HCT116 (cell line): ENCODE data around the gene FAM120A. TPM values are rescaled to one million over a fixed set of nuclear protein-coding genes. Genes with fewer than 3 reads are reported as not detected.

ENCODE experiments used
- ATAC-seq: fragments of 200-7000 bp; cut with Tn5 transposase; 2 replicates; pipeline ENCODE4 v1.9.1; 2020; ENCODE audit warnings: mild to moderate bottlenecking, moderate library complexity
- BruUV-seq: library from RNA; stranded (reverse); fragments of 400-500 nt; replicated peaks from 2 replicates; lab custom pipeline; 2021; lab: Mats Ljungman, UMichigan
- CTCF ChIA-PET: fragments of 300-600 bp; sonication (Branson Sonifier 250); formaldehyde crosslinking; loops from one replicate; lab custom pipeline; 2021; ENCODE audit warnings: antibody characterized with exemption; lab: Charles Lee
- POLR2A ChIA-PET: fragments of 300-600, 350-600 bp; sonication (Branson Sonifier 250); formaldehyde crosslinking; loops from one replicate; lab custom pipeline; 2021; ENCODE audit warnings: antibody characterized with exemption; lab: Charles Lee
- RAD21 ChIA-PET, 2 experiments: fragments of 300-600 bp; sonication (Branson Sonifier 250); formaldehyde crosslinking; loops; one replicate each; lab custom pipeline; 2023; ENCODE audit warnings: low total read pairs in 2 of 2; ENCODE audit not compliant: uncharacterized antibody in 2 of 2, unreplicated experiment in 2 of 2, low non-redundant PET in 1 of 2; lab: Charles Lee
- DNase-seq: peaks from one replicate; pipeline ENCODE4 v3.0.0-alpha.2; 2010; ENCODE audit warnings: low read depth, low spot score
- H2AFZ ChIP-seq: fragments of 200-600 bp; shearing (Covaris generic), sonication (generic); 2 replicates; pipeline ENCODE4 v1.6.1; 2017; ENCODE audit warnings: low read depth, mixed run types, mixed read lengths, antibody characterized with exemption, low read length; ENCODE audit not compliant: poor library complexity, severe bottlenecking
- H3K27ac ChIP-seq: 2 replicates; pipeline ENCODE4 v1.5.1; 2012; ENCODE audit warnings: low read depth, low read length
- H3K27me3 ChIP-seq: fragments of 200-600 bp; sonication (generic); 2 replicates; pipeline ENCODE4 v1.6.1; 2016; ENCODE audit warnings: mixed run types, low read length, mixed read lengths; ENCODE audit not compliant: insufficient read depth
- H3K36me3 ChIP-seq, 2 experiments: fragments of 200-500 bp in 1 of 2; fragments of 200-600 bp in 1 of 2; sonication (Bioruptor generic) in 1 of 2; sonication (generic) in 1 of 2; 2 replicates each; pipeline versions ENCODE4 v1.5.1 to v1.6.1; 2014 to 2016; ENCODE audit warnings: low read length in 2 of 2, inconsistent platforms in 1 of 2, mixed read lengths in 1 of 2, mixed run types in 1 of 2; ENCODE audit not compliant: insufficient read depth in 2 of 2, control insufficient read depth in 1 of 2
- H3K4me1 ChIP-seq, 2 experiments: fragments of 200-600 bp in 1 of 2; sonication (generic) in 1 of 2; 2 replicates each; pipeline versions ENCODE4 v1.5.1 to v1.6.1; 2012 to 2017; ENCODE audit warnings: low read length in 2 of 2, inconsistent platforms in 1 of 2, mild to moderate bottlenecking in 1 of 2, mixed read lengths in 1 of 2, mixed run types in 1 of 2, moderate library complexity in 1 of 2; ENCODE audit not compliant: insufficient read depth in 2 of 2, control insufficient read depth in 1 of 2
- H3K4me2 ChIP-seq: fragments of 200-600 bp; sonication (generic); 2 replicates; pipeline ENCODE4 v1.6.1; 2017; ENCODE audit warnings: mixed run types, low read length, mixed read lengths
- H3K4me3 ChIP-seq, 2 experiments: fragments of 200-600 bp in 1 of 2; sonication (generic) in 1 of 2; replicated peaks in 1 of 2; 2 replicates each; pipeline ENCODE4 v1.5.1; 2011 to 2016; ENCODE audit warnings: low read length in 2 of 2, control low read depth in 1 of 2, low read depth in 1 of 2, mild to moderate bottlenecking in 1 of 2, mixed read lengths in 1 of 2, mixed run types in 1 of 2
- H3K79me2 ChIP-seq: fragments of 200-600 bp; sonication (generic); 2 replicates; pipeline ENCODE4 v1.6.1; 2017; ENCODE audit warnings: mild to moderate bottlenecking, mixed run types, low read length, moderate library complexity, mixed read lengths; ENCODE audit not compliant: insufficient read depth
- H3K9ac ChIP-seq: fragments of 200-600 bp; sonication (generic); 2 replicates; pipeline ENCODE4 v1.6.1; 2016; ENCODE audit warnings: low read length, mixed read lengths
- H3K9me2 ChIP-seq: fragments of 200-600 bp; sonication (generic), shearing (Covaris generic); 2 replicates; pipeline ENCODE4 v1.6.1; 2017; ENCODE audit warnings: mixed run types, mild to moderate bottlenecking, moderate library complexity; ENCODE audit not compliant: insufficient read depth
- H3K9me3 ChIP-seq, 2 experiments: fragments of 200-500 bp in 1 of 2; fragments of 200-600 bp in 1 of 2; sonication (Bioruptor generic) in 1 of 2; sonication (generic) in 1 of 2; 2 replicates each; pipeline ENCODE4 v1.6.1; 2014 to 2017; ENCODE audit warnings: low read length in 2 of 2, mixed read lengths in 2 of 2, inconsistent platforms in 1 of 2, low read depth in 1 of 2, mild to moderate bottlenecking in 1 of 2, mixed run types in 1 of 2, moderate library complexity in 1 of 2; ENCODE audit not compliant: control insufficient read depth in 1 of 2, insufficient read depth in 1 of 2
- H4K20me1 ChIP-seq: fragments of 200-600 bp; sonication (generic), shearing (Covaris generic); 2 replicates; pipeline ENCODE4 v1.6.1; 2017; ENCODE audit warnings: mixed run types, mild to moderate bottlenecking, moderate library complexity; ENCODE audit not compliant: insufficient read depth
- ATF3 ChIP-seq: IDR thresholded peaks from 2 replicates; pipeline ENCODE4 v1.6.1; 2012
- CEBPB ChIP-seq: IDR thresholded peaks from 2 replicates; pipeline ENCODE4 v1.6.1; 2012; ENCODE audit warnings: low read depth
- CTCF ChIP-seq, 3 experiments: fragments of 200-600 bp in 1 of 3; sonication (generic) in 1 of 3; IDR thresholded peaks in 2 of 3; conservative IDR thresholded peaks in 1 of 3; 2 replicates each; pipeline ENCODE4 v1.5.1; 2012 to 2017; ENCODE audit warnings: low read depth in 2 of 3, low read length in 2 of 3, antibody characterized with exemption in 1 of 3, borderline replicate concordance in 1 of 3, control low read depth in 1 of 3, mild to moderate bottlenecking in 1 of 3, mixed read lengths in 1 of 3, mixed run types in 1 of 3, moderate library complexity in 1 of 3; ENCODE audit not compliant: insufficient read depth in 1 of 3
- EGR1 ChIP-seq: IDR thresholded peaks from 2 replicates; pipeline ENCODE4 v1.6.1; 2012; ENCODE audit warnings: low read depth
- ELF1 ChIP-seq: IDR thresholded peaks from 2 replicates; pipeline ENCODE4 v1.6.1; 2012; ENCODE audit warnings: low read depth, borderline replicate concordance
- EZH2 ChIP-seq: fragments of 200-600 bp; sonication (generic); IDR thresholded peaks from 2 replicates; pipeline ENCODE4 v1.6.1; 2017; ENCODE audit warnings: antibody characterized with exemption, mixed run types
- FOSL1 ChIP-seq: IDR thresholded peaks from 2 replicates; pipeline ENCODE4 v1.6.1; 2012; ENCODE audit warnings: low read depth
- JUND ChIP-seq: IDR thresholded peaks from 2 replicates; pipeline ENCODE4 v1.6.1; 2012
- POLR2A ChIP-seq: IDR thresholded peaks from 2 replicates; pipeline ENCODE4 v1.7.0; 2011; ENCODE audit warnings: borderline replicate concordance; ENCODE audit not compliant: insufficient read depth, insufficient read length; ENCODE audit errors: extremely low read depth
- POLR2AphosphoS5 ChIP-seq: IDR thresholded peaks from 2 replicates; pipeline ENCODE4 v1.6.1; 2011; ENCODE audit warnings: mild to moderate bottlenecking, low read depth, low read length, moderate library complexity
- SP1 ChIP-seq: IDR thresholded peaks from 2 replicates; pipeline ENCODE4 v1.6.1; 2012; ENCODE audit warnings: low read depth
- SRF ChIP-seq: IDR thresholded peaks from 2 replicates; pipeline ENCODE4 v1.6.1; 2012; ENCODE audit warnings: low read depth
- TCF7L2 ChIP-seq: IDR thresholded peaks from 2 replicates; pipeline ENCODE4 v1.7.0; 2011; ENCODE audit warnings: borderline replicate concordance, inconsistent platforms; ENCODE audit not compliant: insufficient read depth, insufficient read length; ENCODE audit errors: extremely low read depth
- YY1 ChIP-seq: IDR thresholded peaks from 2 replicates; pipeline ENCODE4 v1.6.1; 2011; ENCODE audit warnings: low read length, low read depth, moderate library complexity, mild to moderate bottlenecking; ENCODE audit not compliant: insufficient replicate concordance; ENCODE audit errors: extremely low read depth
- ZBTB33 ChIP-seq: IDR thresholded peaks from 2 replicates; pipeline ENCODE4 v1.6.1; 2011; ENCODE audit warnings: mild to moderate bottlenecking, low read length, moderate library complexity; ENCODE audit not compliant: insufficient replicate concordance; ENCODE audit errors: extremely low read depth
- ZFX ChIP-seq: fragments of 450-650 bp; IDR thresholded peaks from 2 replicates; pipeline ENCODE4 v1.6.1; 2017
- ZNF274 ChIP-seq: fragments of 200-500 bp; sonication (Bioruptor generic); IDR thresholded peaks from 2 replicates; pipeline ENCODE4 v1.6.1; 2014; ENCODE audit warnings: mild to moderate bottlenecking, low read depth, low read length, inconsistent platforms
- intact Hi-C: fragments of 100-400 bp; cut with micrococcal nuclease; formaldehyde crosslinking; loops from 2 replicates; pipeline ENCODE4 v1.10.0; 2022
- total RNA-seq: library from RNA; stranded (reverse); gene quantifications from one replicate; pipeline ENCODE4 v1.2.1, GENCODE V29; 2021; ENCODE audit not compliant: unreplicated experiment
- TF ChIP-seq, protein P1 (sequence below): IDR thresholded peaks from 2 replicates; pipeline ENCODE4 v1.6.1; 2012
- TF ChIP-seq, protein P2 (sequence below): IDR thresholded peaks from 2 replicates; pipeline ENCODE4 v1.6.1; 2012; ENCODE audit warnings: low read depth

Gene FAM120A
- total RNA-seq, 1 experiment from 2014 or later: 122 TPM

DNA sequence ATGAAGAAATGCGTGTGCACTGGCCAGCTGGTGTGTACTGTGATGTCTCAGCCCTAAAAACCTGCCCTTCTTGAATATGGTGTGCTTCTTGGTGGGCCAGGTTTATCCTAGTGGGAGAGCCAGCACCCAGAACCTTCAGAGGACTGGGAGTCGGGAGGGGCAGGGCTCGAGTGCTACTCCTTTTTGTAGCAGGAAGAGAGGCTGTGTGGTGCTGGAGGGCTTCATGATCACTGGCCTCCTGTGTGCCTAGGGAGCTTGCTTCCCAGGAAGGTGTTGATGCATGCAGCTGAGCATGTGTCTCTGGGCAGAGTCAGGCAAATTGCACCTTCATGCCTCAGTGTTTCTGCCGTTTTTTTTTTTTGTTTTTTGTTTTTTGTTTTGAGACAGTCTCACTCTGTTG is 144.9 kb downstream of the FAM120A start:
- intact Hi-C loops: no loop called here
- no peak for ATAC-seq
- CTCF ChIA-PET: no interaction called here
- H2AFZ ChIP-seq: no peak overlapping the region
- H4K20me1 ChIP-seq: no peaks in the 10 kb centered on the region
- no TSS peak for BruUV-seq
- RAD21 ChIA-PET: no interaction called here
- TF ChIP-seq CEBPB: no peak
- no peak for TF ChIP-seq CTCF (IDR thresholded peaks at IDR 0.05 in 2 of 3, conservative IDR thresholded peaks at IDR 0.05 in 1 of 3; ENCODE audit: borderline replicate concordance in 1 of 3, insufficient read depth in 1 of 3, low read depth in 2 of 3, low read length in 2 of 3)
- no peak for TF ChIP-seq SP1
- TF ChIP-seq YY1: no peak
- TF ChIP-seq ZBTB33: no peak
- no peak for TF ChIP-seq SRF
- TF ChIP-seq ATF3: no peak
- TF ChIP-seq ZNF274: no peak
- TF ChIP-seq TCF7L2: no peak
- TF ChIP-seq FOSL1: no peak
- no peak for TF ChIP-seq POLR2AphosphoS5
- TF ChIP-seq, protein P1, sequence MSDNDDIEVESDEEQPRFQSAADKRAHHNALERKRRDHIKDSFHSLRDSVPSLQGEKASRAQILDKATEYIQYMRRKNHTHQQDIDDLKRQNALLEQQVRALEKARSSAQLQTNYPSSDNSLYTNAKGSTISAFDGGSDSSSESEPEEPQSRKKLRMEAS: no peak
- TF ChIP-seq EGR1: no peak
- TF ChIP-seq ELF1: no peak
- no peak for TF ChIP-seq POLR2A
- no peak for TF ChIP-seq JUND
- TF ChIP-seq, protein P2, sequence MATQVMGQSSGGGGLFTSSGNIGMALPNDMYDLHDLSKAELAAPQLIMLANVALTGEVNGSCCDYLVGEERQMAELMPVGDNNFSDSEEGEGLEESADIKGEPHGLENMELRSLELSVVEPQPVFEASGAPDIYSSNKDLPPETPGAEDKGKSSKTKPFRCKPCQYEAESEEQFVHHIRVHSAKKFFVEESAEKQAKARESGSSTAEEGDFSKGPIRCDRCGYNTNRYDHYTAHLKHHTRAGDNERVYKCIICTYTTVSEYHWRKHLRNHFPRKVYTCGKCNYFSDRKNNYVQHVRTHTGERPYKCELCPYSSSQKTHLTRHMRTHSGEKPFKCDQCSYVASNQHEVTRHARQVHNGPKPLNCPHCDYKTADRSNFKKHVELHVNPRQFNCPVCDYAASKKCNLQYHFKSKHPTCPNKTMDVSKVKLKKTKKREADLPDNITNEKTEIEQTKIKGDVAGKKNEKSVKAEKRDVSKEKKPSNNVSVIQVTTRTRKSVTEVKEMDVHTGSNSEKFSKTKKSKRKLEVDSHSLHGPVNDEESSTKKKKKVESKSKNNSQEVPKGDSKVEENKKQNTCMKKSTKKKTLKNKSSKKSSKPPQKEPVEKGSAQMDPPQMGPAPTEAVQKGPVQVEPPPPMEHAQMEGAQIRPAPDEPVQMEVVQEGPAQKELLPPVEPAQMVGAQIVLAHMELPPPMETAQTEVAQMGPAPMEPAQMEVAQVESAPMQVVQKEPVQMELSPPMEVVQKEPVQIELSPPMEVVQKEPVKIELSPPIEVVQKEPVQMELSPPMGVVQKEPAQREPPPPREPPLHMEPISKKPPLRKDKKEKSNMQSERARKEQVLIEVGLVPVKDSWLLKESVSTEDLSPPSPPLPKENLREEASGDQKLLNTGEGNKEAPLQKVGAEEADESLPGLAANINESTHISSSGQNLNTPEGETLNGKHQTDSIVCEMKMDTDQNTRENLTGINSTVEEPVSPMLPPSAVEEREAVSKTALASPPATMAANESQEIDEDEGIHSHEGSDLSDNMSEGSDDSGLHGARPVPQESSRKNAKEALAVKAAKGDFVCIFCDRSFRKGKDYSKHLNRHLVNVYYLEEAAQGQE: no peak
- TF ChIP-seq EZH2: no peak
- no peak for TF ChIP-seq ZFX
- H3K27me3 ChIP-seq: no peaks in the 10 kb centered on the region
- peaks cover 11 to 22% of the 10 kb centered on the region in 2 experiments; a peak in 2 of 4 replicates for H3K4me1 ChIP-seq
- DNase-seq: no peak
- no peaks in the 10 kb centered on the region for H3K9me3 ChIP-seq
- peaks cover 19% of the 10 kb centered on the region; the same call in 1 of the 2 replicates for H3K79me2 ChIP-seq
- no peak overlapping the region for H3K9ac ChIP-seq
- no peak overlapping the region for H3K4me3 ChIP-seq
- POLR2A ChIA-PET: no interaction called here
- no peaks in the 10 kb centered on the region for H3K9me2 ChIP-seq
- no peak overlapping the region for H3K27ac ChIP-seq
- no peaks in the 10 kb centered on the region for H3K36me3 ChIP-seq
- H3K4me2 ChIP-seq: no peak overlapping the region
